GM19328 (cell line): ENCODE measurements around the gene ZNF24.

Experiments
- ATAC-seq: cut with Tn5 transposase; IDR thresholded peaks from one replicate; pipeline ENCODE4 v1.9.1; 2021; ENCODE audit warnings: mild to moderate bottlenecking, moderate library complexity; ENCODE audit not compliant: unreplicated experiment

The ZNF24 gene

GRCh38 chr18:35355140-35355618, 11.0 kb upstream of the ZNF24 start:
- ATAC-seq = peak; percentile 97

GRCh38 chr18:35352778-35353177, 8.6 kb upstream of the ZNF24 start:
- ATAC-seq = no peak

GRCh38 chr18:35352283-35352682, 8.1 kb upstream of the ZNF24 start:
- ATAC-seq = no peak

- ATAC-seq = no peak
Measured at GRCh38 chr18:35348001-35348400, 3.8 kb upstream of the ZNF24 start.

- ATAC-seq = no peak
Measured at GRCh38 chr18:35345950-35346349, 1.7 kb upstream of the ZNF24 start.

- no peak for ATAC-seq
Measured at GRCh38 chr18:35345460-35345921, 1.3 kb upstream of the ZNF24 start.

- peak; percentile 16 for ATAC-seq
Measured at GRCh38 chr18:35344736-35345459, 678 bp upstream of the ZNF24 start.

- no peak for ATAC-seq
Measured at GRCh38 chr18:35343488-35343935, 708 bp downstream of the ZNF24 start.

GRCh38 chr18:35337286-35337685, 6.9 kb downstream of the ZNF24 start:
- no peak for ATAC-seq

- ATAC-seq = no peak
Measured at GRCh38 chr18:35335866-35336265, 8.4 kb downstream of the ZNF24 start.

- no peak for ATAC-seq
Measured at GRCh38 chr18:35334821-35335220, 9.4 kb downstream of the ZNF24 start.

GRCh38 chr18:35334212-35334611, 10.0 kb downstream of the ZNF24 start:
- ATAC-seq = no peak

GRCh38 chr18:35331367-35332087, 12.7 kb downstream of the ZNF24 start:
- no peak for ATAC-seq

- ATAC-seq = no peak
Measured at GRCh38 chr18:35328868-35329267, 15.4 kb downstream of the ZNF24 start.

- no peak for ATAC-seq
Measured at GRCh38 chr18:35326695-35327387, 17.4 kb downstream of the ZNF24 start.

- no peak for ATAC-seq
Measured at GRCh38 chr18:35324926-35325655, 19.1 kb downstream of the ZNF24 start.

GRCh38 chr18:35322486-35323458, 21.4 kb downstream of the ZNF24 start:
- no peak for ATAC-seq

- ATAC-seq = no peak
Measured at GRCh38 chr18:35311496-35311895, 32.7 kb downstream of the ZNF24 start.

GRCh38 chr18:35306588-35307250, 37.5 kb downstream of the ZNF24 start:
- ATAC-seq = no peak
